HFFc6 (cell line): ENCODE data around the gene BCKDHA. TPM values are rescaled to one million over a fixed set of nuclear protein-coding genes. Genes with fewer than 3 reads are reported as not detected.
"Not testable (repeated sequence)": the region's sequence is repeated elsewhere in the genome, so short reads cannot be mapped to it uniquely, and the experiment has no call there.

Experiments used
- DNase-seq: peaks from one replicate; pipeline ENCODE4 v3.0.0-alpha.2; 2018
- H3K27ac Mint-ChIP-seq: 2 replicates; pipeline ENCODE4 v1.8.0; 2020; ENCODE audit warnings: mild to moderate bottlenecking, mixed read lengths
- H3K27me3 Mint-ChIP-seq: 2 replicates; pipeline ENCODE4 v1.8.0; 2021; ENCODE audit warnings: mild to moderate bottlenecking, moderate library complexity, mixed read lengths; ENCODE audit not compliant: insufficient read depth
- H3K36me3 Mint-ChIP-seq: 2 replicates; pipeline ENCODE4 v1.8.0; 2021; ENCODE audit warnings: low read depth, mixed read lengths
- H3K4me1 Mint-ChIP-seq: 2 replicates; pipeline ENCODE4 v1.8.0; 2020; ENCODE audit warnings: low read depth, mixed read lengths
- H3K4me3 Mint-ChIP-seq: 2 replicates; pipeline ENCODE4 v1.8.0; 2020; ENCODE audit warnings: mild to moderate bottlenecking, moderate library complexity, mixed read lengths
- H3K9me3 Mint-ChIP-seq: 2 replicates; pipeline ENCODE4 v1.8.0; 2020; ENCODE audit warnings: mild to moderate bottlenecking, mixed read lengths
- CTCF ChIP-seq: fragments of 200-600 bp; sonication (generic); IDR thresholded peaks from 2 replicates; pipeline ENCODE4 v1.5.0; 2021; ENCODE audit warnings: antibody characterized with exemption, mild to moderate bottlenecking
- total RNA-seq, 6 experiments: library from RNA; stranded (reverse); fragmentation: NEBNext Ultra II Directional; extraction: Animal tissue kit (Norgen Biotek cat#: 25700); gene quantifications; 2 replicates in 1 of 6; 3 replicates in 5 of 6; pipeline ENCODE4 v1.2.3, GENCODE V29; 2021

BCKDHA gene
- total RNA-seq, 6 experiments from 2014 or later = 7.8 to 17.6 (median 9.8) TPM

- TF ChIP-seq CTCF = no peak
- Mint-ChIP-seq H3K4me3 (no peak overlapping the region), H3K4me1 (peaks cover 8% of the 10 kb centered on the region), H3K27ac (no peak overlapping the region), H3K27me3 (peaks cover 2% of the 10 kb centered on the region), H3K36me3 (no peaks in the 10 kb centered on the region), H3K9me3 (no peaks in the 10 kb centered on the region)
- no peak for DNase-seq
These were observed 10.6 kb downstream of the BCKDHA start for GRCh38 chr19:41408256-41408655.

- H3K27ac Mint-ChIP-seq, H3K27me3 Mint-ChIP-seq, H3K4me1 Mint-ChIP-seq, H3K9me3 Mint-ChIP-seq, H3K36me3 Mint-ChIP-seq, H3K4me3 Mint-ChIP-seq, DNase-seq: not testable (repeated sequence)
These were observed 11.2 kb downstream of the BCKDHA start for GRCh38 chr19:41408846-41409245.

- DNase-seq = no peak
- Mint-ChIP-seq H3K27ac (no peak overlapping the region), H3K36me3 (peaks cover 9% of the 10 kb centered on the region; the same call in 1 of the 2 replicates), H3K9me3 (no peaks in the 10 kb centered on the region), H3K27me3 (peaks cover 2% of the 10 kb centered on the region), H3K4me3 (no peak overlapping the region), H3K4me1 (peaks cover 8% of the 10 kb centered on the region)
- no peak for TF ChIP-seq CTCF
These were observed 11.7 kb downstream of the BCKDHA start for GRCh38 chr19:41409288-41409687.

GRCh38 chr19:41410336-41411054, 12.9 kb downstream of the BCKDHA start:
- H3K4me3 Mint-ChIP-seq = no peak overlapping the region
- DNase-seq = no peak
- peaks cover 8% of the 10 kb centered on the region for H3K4me1 Mint-ChIP-seq
- no peak for TF ChIP-seq CTCF
- H3K36me3 Mint-ChIP-seq = peaks cover 13% of the 10 kb centered on the region; the same call in 1 of the 2 replicates
- peak overlapping the region; percentile 24; the same call in 1 of the 2 replicates for H3K27ac Mint-ChIP-seq
- no peaks in the 10 kb centered on the region for H3K9me3 Mint-ChIP-seq
- H3K27me3 Mint-ChIP-seq = peaks cover 2% of the 10 kb centered on the region; the same call in 1 of the 2 replicates

- Mint-ChIP-seq H3K4me1 (peaks cover 8% of the 10 kb centered on the region), H3K4me3 (no peak overlapping the region), H3K9me3 (no peaks in the 10 kb centered on the region), H3K36me3 (peaks cover 13% of the 10 kb centered on the region; the same call in 1 of the 2 replicates), H3K27ac (no peak overlapping the region), H3K27me3 (peaks cover 2% of the 10 kb centered on the region; the same call in 1 of the 2 replicates)
- no peak for TF ChIP-seq CTCF
- no peak for DNase-seq
These were observed 13.7 kb downstream of the BCKDHA start for GRCh38 chr19:41411100-41411967.

- H3K4me1 Mint-ChIP-seq = peaks cover 8% of the 10 kb centered on the region
- H3K9me3 Mint-ChIP-seq = no peaks in the 10 kb centered on the region
- TF ChIP-seq CTCF = no peak
- H3K36me3 Mint-ChIP-seq = peaks cover 13% of the 10 kb centered on the region; the same call in 1 of the 2 replicates
- no peak overlapping the region for H3K27ac Mint-ChIP-seq
- H3K27me3 Mint-ChIP-seq = peaks cover 2% of the 10 kb centered on the region; the same call in 1 of the 2 replicates
- no peak overlapping the region for H3K4me3 Mint-ChIP-seq
- DNase-seq = no peak
These were observed 14.3 kb downstream of the BCKDHA start for GRCh38 chr19:41411968-41412265.
